GM11168 (cell line): ENCODE data around the gene CLEC4F.

Source experiments
- in situ Hi-C: fragments of 300-500 bp; cut with MboI; formaldehyde crosslinking; loops from one replicate; pipeline ENCODE4 v1.12.0; 2022; ENCODE audit warnings: low sequenced_read_pairs; ENCODE audit not compliant: unreplicated experiment

Gene CLEC4F

GRCh38 chr2:70790136-70790828 is 30.1 kb downstream of the CLEC4F start, which contains the start of gene FIGLA:
FIGLA (minus strand) TSS chr2:70790643; CDS start chr2:70790638, 5 bp downstream.
- in situ Hi-C loops = no loop called here

- in situ Hi-C loops = no loop called here
These were observed 30.9 kb downstream of the CLEC4F start for GRCh38 chr2:70789304-70790135.

DNA sequence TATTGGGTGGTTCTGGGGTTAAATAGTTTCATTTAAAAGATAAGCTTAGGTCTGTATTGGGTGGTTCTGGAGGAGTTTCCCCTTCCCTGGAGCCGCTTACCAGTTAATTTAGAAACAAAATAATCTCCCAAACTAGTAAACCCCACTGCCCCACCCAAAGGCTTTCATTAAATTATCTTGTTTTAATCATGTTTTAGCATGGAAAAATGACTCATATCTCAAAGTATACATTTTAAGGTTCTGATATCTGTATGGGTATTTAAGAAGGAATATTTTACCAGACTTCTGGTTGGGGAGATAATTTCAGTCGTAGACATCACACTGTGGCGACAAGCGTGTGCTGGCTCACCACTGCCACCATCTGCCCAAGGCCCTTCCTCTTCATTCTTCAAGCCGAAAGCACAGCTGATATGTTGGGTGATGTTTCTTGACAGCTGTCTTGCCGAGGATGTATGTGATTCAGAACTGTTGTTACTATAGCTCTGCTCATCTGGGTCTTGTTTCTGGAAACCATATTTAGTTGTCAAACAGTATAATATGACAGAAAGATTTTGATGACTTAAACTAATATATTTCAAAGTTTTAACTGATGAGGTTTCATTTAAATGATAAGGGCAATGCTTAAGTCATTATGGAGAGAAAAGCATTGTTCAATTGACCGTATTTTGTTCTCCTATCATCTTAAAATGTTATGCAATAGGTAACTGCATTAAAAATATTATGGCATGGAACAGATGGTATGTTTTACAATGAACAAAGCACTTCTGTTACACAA is 35.1 kb downstream of the CLEC4F start:
- in situ Hi-C loops = no loop called here

GRCh38 chr2:70784320-70784719 is 36.1 kb downstream of the CLEC4F start:
- in situ Hi-C loops = no loop called here

DNA sequence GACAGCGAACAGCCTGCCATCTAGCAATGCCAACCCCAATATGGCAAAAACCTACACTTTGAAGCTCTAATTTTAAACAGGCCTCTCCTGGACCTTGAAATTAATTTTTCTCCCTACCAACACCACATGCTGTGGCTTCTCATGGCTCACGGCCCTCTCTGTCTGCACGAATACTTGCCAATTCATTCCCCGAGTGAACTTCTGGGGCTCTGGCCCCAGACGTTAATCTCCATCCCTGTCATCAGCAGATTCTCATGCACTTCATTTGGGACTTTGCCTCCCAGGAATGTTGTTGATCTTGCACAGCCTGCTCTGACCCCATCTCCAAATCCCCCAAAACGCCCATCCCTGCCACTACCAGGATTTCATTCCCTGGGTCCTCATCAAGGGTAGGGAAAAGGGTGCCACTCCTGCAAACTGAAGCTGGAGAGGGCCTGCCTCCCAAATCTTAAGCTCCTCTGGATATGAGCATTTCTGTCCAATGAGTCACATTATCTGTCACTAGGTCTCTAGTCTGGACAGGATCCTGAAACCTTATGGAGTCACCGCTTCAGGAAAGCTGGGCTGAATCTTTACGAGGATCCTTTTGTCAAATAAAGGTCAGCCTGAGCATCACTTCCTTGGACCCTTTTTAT is 40.4 kb downstream of the CLEC4F start:
- in situ Hi-C loops = no loop called here

DNA sequence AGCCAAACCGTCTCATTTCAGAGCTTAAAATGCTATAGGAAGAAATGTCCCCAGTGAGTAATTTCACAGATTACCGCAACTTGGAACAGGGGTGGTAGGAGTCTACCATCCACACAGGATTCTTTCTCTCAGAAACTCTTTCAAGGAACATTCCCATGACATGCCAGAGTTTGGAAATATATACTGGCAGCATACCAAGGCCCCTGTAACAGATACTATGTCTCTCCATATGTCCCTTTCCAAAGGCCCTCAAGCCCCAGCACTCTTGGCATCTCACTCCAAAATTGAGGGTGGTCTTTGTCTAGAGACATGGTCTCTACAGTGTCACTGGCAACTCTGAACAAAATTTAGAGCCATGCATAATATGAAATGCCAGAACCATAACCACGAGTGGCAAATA is 40.9 kb downstream of the CLEC4F start:
- in situ Hi-C loops = no loop called here

- in situ Hi-C loops = no loop called here
These were observed 41.7 kb downstream of the CLEC4F start for GRCh38 chr2:70778676-70779075.

DNA sequence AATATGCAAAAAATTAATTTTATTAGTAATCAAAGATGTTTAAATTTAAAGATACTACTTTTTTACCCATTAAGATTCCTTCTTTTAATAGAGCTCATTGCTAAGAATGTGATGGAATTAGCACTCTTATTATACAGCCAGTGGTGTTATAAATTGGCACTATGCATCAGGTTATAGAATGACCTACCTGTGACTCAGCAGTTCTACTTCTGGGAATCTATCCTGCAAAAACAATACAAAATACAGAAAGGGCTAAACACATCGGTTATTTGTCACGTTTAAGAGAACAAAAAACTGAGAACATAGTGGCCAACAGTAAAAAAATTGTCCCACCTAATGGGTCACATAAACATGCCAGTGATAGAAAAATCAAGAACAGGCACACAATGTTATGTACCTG is 42.9 kb downstream of the CLEC4F start:
- in situ Hi-C loops = no loop called here

GRCh38 chr2:70776266-70776665 is 44.1 kb downstream of the CLEC4F start:
- in situ Hi-C loops = no loop called here

DNA sequence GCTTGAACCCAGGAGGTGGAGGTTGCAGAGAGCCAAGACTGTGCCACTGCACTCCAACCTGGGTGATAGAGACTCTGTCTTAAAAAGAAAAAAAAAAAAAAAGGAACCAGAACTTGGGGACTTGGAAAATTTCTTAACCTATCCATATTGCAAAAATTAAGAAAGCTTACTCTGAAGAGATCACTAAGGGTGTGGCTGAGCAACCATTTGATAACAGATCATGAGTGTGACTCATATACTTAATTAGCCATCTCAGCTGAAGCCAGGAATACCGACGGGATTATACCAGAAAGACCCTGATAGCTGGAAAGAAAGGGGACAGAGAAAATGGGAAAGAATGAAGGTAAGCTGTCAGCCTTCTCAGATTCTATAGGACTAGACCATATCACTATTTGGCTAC is 45.3 kb downstream of the CLEC4F start:
- in situ Hi-C loops = no loop called here

- in situ Hi-C loops = no loop called here
These were observed 47.8 kb downstream of the CLEC4F start for GRCh38 chr2:70772486-70773155.

- in situ Hi-C loops = no loop called here
These were observed 49.0 kb downstream of the CLEC4F start for GRCh38 chr2:70771446-70771845.

DNA sequence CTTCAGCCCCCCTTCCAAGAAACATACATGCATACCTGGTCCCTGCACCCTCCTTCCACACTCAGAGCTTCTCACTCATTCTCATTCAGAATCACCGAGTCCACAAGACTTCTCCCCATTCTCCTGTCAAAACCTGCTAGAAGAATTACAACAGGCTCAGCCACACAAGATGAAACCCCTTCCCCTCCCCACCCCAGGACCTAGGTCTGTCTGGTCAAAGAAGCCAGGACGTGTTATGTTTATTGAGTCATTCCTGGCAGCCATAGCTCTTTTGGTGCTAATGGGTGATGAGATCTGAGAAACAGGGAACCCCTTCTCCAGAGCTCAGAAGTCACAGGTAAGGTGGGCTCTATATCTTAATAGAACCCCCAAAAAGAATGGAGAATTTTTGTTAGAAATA is 50.9 kb downstream of the CLEC4F start:
- in situ Hi-C loops = no loop called here

- in situ Hi-C loops = no loop called here
These were observed 51.8 kb downstream of the CLEC4F start for GRCh38 chr2:70768590-70769085.

DNA sequence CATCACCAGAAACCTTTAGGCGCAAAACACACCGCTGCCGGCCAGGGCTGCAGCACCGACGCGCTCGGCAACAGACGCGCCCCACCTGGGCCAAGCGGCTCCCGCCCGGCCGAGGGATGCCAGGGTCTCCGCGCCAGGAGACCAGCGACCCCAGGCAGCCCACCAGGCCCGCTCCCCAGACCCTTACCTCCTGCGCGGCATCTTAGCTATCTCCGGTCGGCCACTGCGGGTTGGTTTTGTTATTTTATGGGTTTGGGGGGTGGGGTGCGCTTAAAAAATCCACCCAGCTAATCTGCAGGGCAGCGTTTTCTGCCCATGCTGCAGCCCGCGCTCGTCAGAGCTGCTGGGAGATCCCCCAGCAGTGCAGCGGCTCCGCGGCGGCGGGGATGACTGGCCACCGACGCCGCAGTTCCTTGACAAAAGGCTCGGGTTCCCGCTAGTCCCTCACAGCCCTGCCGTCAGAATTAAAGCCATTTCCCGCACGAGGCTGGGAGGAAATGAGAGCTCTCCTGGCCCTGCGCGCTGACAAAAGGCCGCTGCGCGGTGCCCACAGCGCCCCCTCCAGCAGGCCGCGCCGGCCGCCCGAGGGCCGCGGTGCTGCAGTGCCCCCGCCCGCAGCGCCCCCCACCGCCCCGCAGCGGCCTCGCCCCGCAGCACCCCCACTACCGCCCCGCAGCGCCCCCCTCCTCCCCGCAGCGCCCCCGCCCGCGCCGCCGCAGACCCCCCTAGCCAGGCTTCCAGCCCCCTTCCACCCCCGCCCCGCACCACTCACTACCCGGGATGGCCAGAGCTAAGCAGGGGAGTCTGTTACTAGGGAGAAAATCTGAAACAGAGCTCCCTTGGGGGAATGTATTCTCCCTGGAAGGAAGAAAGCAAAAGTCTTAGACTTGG is 52.5 kb downstream of the CLEC4F start, which contains the start of gene ADD2:
Gene ADD2, minus strand, starts transcription at position 502 of the 891 bp plus-strand sequence. CDS start 61,792 bp downstream, outside the sequence.
- in situ Hi-C loops = no loop called here

GRCh38 chr2:70767079-70767698 is 53.2 kb downstream of the CLEC4F start:
- in situ Hi-C loops = no loop called here

DNA sequence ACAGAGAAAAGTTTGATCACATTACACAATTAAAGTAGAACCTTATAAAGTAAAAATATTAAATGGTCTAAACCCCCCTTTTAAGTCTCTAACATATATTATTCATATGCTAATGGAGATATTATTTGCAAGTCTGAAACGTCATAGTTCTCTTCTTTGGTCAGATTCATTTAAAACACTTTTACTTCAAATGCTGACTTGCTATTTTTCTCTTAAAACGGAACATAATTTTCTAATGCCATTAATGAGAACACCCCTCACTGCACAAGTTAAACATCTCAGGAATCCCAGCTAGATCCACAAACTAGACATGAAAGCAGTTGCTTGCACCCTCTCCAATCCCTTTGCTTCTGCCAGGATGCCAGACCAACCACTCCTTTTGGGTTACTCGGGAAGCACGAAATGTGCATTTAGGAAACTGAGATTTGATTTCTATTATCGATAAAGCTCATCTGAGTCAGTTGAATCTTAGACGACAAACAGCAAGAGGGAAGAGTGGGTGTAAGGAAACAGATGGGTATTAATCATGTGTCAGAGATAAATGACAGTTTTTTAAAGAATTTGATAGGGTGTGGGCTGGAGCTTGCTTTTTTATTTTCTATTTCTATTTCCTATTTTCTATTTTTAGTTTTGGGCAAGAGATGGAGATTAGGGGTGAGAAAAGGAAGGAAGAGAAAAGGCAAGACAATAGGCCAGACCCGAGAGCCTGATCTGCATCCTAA is 53.9 kb downstream of the CLEC4F start:
- in situ Hi-C loops = no loop called here
